GM19395 (cell line): Measurements from ENCODE around the gene LRRC36.

Experiments
- ATAC-seq: cut with Tn5 transposase; IDR thresholded peaks from one replicate; pipeline ENCODE4 v1.9.1; 2021; ENCODE audit warnings: mild to moderate bottlenecking, moderate library complexity; ENCODE audit not compliant: unreplicated experiment

LRRC36 gene

DNA sequence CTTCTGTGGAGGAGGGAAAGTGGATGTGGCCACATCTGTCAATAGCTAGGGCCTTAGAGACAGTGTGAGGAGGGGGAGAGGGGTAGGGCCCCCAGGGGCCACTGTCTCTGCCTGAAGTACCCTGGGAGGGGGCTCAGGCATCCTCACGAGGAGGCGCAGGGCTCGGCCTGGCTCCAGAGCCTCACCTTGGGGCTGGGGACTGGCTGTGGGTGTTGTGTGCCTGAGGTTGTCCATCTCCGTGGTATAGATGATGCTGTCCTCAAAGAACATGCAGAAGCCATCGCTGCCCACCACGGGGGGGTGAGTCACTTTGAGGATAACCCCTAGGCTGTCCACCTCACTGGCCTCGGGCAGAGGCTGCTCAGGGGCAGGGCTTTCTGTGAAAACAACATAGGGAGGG is 35.2 kb upstream of the LRRC36 start:
- ATAC-seq = no peak

DNA sequence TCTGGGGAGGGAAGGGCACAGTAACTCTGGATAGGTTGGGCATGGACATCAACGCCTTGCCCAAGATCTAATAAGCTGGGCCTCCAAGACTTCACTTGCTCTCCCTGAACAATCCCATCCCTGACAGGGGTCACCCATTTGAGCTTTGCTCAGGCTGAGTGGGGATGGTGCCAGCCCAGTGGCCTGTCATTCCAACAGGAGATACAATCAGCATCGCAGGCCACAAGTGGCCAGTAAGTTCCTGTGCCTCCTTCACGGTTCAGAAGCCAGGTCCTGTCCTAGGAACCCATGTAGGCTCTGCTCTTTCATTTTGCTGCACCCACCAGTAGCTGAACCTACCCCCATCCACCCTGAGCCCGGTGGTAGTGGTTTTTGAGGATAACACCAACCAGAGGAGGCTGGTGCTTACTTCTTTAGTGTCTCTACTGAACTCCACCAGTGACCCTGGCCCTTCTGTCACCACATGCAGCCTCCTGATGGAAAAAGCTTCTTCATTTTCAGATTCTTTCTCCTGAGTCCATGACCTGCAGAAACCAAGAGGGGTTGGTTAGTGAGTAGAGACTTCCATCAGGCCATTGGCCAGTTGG is 32.4 kb upstream of the LRRC36 start:
- no peak for ATAC-seq

DNA sequence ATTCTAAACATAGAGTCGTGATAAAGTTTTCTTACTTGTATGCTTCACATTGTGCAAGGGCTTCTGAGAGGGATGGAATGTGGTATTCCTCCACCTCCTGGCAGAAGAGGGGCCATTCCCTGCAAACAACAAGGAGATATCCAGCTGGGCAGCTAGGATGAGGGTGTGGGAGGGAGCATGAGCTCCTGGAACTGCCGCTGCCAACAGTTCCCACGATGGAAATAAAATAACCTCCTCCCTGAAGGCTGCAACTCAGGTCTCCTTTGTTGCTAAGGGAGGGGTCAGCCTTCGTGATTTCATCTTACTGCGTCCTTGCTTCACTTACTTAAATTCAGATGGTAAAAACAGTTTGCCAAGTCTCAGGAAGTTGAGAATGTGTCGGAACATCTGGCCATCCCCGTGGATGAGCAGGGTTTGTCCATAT is 31.7 kb upstream of the LRRC36 start:
- ATAC-seq = no peak

DNA sequence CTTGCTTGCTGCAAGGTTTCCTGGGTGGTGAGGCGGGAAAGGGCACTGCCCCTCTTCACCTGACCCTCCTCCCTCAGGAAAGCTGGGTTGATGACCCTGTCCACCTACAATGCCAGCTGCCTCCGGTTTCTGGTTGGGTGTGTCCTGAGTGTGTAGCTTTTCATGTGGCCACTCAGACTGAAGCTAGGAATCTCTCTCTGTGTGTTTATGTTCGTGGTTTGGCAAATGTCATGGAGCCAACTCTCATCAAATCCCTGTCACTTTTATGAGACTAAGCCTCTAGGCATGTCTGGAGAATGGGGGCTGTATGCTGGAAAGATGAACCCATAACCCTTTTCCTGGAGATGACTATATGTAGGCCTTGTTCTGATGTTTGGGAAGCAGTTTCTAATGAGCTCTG is 30.2 kb upstream of the LRRC36 start:
- no peak for ATAC-seq

DNA sequence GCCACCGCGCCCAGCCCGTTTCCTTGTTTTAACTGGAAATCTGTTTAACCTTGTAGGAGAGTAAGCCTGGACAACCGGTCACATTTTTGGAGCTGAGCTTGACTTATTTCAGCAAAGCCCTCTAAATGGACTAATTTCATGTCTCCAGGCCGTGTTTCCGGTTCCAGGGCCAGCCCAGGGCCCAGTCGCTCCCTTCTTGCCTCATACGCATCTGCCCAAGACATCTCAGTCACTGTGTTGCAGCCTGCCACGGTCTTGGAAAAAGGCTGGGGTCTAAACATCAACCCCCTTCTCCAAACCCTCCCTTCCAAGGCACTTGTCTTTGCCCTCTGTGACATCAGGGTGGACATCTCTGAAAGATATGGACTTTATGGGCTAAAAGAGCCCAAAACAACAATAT is 28.3 kb upstream of the LRRC36 start:
- ATAC-seq = no peak

DNA sequence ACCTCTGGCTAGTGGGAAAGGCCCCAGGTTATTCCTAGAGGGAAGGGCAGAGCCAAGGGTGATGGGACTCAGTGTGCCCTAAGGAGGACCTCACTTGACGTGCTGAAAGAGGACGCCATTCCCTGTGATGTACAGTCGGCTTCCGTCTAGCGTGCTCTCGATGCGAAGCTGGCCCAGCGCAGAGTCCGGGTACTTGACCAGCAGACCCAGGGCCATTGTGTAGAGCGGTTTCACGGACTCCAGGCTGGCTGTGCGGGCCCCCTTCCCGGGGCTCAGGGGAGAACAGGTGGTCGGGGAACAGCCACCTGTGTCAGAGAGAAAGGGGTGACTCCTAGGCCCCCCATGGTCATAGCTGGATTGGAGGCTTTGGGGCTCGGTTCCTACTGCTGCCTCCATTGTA is 27.3 kb upstream of the LRRC36 start:
- no peak for ATAC-seq

DNA sequence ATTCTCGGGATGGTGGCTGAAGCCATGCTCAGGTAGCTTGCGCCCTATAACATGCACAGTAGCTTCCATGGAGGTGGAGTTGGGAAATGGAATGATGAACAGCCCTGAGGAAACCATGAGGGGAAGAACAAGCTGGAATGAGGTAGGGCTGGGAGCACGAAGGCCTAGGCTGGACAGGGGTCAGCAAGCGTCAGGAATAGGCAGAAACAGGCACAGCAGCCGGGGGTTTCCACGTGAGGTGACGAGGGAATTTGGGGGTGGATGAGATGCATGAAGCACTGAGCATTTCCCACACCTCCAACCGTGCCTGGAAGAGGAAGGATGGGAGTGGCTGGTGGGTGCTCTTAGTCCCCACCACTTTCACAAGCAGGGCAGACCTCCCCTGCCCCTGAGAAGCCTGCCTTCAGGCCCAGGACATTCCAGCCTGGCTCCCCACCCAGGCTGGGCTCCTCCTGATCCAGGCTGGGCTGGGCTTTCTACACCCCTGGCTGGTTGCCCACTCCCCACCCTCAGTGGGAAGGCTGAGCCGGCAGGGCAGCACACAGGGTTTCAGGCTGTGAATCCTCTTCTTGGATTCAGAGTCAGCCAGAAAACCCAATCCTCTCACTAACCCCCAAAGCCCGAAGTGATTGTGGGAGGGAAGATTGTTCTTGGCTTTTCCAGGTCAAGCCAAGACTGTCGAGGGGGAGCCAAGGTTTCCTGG is 25.4 kb upstream of the LRRC36 start:
- ATAC-seq = no peak

DNA sequence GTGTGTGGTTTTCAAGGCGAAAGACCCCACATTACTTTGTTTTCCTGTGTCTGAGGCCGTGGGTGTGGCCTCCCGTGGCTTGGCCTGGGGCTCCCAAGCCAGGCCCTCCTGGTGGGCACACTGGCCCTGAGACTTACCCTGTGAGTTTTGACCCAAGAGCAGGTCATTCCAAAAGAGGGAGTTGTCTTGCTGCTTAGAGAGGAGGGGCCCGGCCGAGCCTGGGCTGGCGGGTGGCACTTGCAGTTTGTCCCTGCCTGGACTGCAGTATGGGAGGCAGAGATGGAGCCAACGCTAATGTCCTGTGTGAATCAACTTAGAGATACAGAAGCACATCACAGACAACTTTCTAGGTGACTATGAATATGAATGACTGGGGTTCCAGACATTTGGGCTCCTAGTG is 24.5 kb upstream of the LRRC36 start:
- ATAC-seq = no peak

DNA sequence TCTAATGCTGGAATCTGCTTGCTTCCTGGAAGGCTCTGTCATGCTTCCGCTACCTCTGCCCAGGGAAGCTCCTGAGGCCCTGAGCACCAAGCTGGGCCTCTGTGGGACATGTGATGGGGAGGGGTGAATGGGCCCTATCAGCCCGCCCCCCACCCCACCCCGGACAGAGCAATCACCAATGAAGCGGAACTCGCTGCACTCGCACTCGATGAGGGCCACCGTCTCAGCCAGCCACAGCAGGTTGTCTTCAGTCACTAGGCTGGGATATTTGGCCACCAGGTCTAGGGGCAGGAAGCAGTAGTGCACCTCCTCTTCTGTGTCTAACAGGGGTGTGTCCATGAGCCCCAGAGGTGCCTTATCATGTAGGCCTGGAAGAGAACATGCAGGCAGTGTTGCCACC is 23.6 kb upstream of the LRRC36 start:
- no peak for ATAC-seq

DNA sequence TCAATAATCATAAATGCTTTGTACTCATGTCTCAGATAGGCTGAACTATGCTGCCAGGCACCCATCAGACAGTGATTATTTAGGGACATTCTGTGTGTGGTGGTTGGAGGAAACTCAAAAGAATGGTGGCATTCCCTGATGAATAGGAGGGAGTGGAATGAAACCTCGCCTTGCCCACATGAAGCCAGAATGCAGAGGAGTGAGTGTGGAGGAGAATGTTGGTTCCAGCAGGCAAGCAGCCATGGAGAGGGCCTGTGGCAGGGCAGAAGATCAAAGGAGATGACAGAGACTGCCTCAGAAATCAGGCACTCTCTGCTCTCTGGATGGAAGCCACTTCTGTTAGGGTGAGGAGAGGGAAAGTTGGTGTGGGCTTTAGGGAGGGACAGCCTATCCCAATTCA is 22.6 kb upstream of the LRRC36 start:
- ATAC-seq = no peak

DNA sequence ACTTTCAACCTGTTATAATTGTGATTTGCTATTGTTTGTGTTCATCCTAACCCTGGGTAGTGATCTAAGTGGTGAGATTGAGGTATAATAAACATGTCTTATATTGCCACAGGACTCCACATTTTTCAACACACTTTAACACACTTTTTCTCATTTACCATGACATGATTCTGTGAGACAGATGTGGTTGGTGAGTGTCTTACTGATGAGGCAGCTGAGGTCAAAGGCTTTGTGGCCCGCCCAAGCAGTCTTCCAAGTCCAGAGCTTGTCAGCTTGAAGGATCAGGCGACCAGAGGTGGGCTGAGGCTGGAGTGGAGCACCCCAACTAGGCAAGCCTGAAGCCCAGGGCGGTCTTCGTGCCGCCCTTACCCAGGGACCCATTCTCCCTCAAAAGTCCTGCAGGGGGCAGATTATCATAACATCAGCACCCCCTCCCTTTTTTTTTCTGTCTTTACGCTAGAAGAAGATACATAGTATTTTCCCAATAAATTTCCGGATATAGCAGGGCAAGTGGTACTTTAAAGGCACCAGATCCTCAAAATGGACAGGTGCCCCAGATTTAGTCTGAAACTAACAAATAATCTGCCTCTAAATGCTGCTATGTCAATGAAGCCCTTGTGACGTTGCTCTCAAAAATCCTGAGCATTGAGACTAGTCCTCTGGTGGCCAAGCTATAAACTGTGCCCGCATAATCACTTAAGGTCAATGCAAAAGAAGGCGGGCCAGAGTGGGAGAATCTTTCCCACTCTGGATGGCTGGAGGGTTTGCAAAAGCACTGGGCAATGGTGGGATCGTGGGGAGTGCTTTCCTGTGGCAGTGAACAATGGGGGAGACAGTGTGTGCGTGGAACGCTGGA is 21.2 kb upstream of the LRRC36 start:
- ATAC-seq = no peak

DNA sequence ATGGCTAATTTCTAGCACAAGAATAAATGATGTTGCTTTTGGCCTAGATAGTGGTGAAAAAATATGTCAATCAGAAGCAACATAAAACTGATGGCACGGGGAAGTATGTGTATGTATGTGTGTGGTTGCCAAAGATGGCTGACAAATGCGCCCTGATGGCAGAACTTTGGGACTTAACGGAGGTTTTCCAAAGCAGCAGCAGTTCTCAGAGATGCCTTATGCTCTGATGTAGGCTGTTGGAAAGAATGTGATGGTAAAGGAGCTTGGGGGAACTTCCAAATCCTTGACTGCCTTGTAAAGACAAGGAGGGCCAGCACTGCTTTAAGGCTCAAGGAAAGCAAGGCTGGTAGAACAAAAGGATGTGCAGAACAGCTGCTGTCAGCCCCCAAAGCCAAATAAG is 16.1 kb upstream of the LRRC36 start:
- ATAC-seq = no peak

DNA sequence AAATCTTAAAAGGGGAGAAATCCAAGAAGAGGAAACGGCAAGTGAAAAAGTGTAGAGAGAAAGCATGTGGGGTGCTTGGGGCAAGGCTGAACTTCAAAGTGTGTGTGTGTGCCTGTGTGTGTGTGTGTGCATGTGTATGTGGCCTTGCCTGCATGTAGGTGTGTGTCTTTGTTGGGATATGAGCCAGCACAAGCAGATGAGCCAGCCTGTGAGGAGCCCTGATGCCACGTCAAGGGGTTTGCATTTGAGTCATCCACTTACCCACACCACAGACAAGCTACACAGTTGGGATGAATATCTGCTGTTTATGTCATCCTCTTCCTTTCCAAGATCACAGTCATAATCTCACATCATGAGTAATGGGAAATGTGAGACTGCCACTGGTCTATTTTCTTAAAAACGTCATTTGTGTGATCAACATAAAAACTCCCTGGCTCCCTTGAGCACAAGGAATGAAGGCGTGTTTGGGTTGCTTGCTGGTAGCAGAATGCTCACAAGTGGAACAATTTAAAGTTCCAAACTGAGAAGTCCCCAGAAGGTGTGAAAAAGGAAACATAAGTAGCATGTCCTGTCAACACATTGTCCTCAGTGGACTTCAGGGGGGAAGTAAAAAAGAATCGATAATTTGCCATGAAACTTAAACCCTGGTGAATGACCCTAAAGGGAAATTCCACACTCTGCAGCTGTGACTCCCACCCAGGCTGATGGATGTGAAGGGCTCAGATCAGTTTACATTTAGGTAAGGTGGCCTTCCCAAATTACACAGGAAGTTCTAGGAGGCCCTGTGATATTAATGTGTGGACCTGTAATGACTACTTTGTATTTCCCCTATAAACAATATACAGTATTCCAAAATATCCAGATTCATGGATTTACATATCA is 14.8 kb upstream of the LRRC36 start:
- peak; percentile 92 for ATAC-seq

DNA sequence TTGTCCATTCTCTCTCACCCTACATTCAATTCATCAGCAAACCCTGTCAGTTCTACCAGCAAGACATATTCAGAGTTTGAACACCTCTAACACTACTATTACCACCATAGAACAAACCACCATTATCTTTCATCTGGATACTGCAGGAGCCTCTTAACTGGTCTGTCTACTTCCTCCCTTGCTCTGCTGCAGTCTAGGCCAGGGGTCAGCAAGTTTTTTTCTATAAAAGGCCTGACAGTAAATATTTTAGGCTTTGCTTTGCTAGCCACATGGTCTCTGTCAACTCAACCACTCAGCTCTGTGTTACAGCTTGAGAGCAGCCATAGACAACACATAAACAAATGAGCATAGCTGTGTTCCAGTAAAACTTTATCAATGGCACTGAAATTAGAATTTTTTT is 13.9 kb upstream of the LRRC36 start:
- no peak for ATAC-seq

DNA sequence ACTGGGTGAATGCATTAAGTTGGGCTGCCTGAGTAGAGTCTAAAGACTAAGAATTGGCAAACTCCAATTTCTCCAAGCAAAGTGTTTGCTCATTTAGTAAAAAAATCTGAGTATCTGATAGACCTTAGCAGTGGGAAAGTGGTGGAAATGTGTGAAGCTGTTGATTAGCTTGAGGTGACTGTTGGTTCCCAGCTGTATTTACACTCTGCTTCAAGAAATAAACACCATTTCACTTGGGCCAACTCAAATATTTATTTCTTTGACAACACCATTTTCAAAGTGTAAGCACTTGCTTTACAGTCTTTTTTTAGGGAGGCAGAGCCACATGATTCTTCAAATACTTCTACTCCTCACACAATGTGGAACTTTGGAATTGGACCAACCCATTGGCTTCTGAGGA is 8.8 kb upstream of the LRRC36 start:
- no peak for ATAC-seq

DNA sequence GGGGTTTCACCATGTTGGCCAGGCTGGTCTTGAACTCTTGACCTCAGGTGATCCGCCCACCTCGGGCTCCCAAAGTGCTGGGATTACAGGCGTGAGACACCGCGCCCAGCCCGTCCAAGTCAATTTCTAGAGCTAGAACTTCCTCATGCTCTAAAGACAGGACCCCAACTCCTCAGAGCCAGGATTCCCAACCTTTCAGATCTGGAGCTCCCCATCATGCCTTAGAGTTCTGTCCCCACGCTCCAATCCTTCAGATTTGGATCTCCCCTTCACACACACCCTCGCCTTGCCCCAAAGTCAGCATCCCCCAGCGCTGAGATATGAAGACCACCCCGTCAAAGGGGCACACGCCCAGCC is 522 bp upstream of the LRRC36 start:
- ATAC-seq = no peak

DNA sequence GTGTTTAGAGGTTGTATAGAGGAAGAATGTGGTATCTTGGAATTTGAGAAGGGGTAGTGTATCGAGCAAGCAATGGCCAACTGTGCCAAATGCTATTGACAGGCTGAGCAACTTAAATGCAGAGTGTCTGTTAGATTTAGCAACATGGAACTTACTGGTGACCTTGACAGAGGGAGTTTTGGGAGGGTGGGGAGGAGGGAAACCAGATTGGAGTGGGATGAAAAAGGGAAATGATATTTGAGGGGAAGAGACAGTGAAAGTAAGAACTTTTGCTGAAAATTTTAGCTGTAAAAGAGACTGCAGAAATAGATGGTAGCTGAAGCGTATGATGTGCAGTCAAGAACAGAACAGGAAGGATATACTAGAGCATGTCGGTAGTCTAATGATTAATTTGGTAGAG is 1.1 kb downstream of the LRRC36 start:
- no peak for ATAC-seq

DNA sequence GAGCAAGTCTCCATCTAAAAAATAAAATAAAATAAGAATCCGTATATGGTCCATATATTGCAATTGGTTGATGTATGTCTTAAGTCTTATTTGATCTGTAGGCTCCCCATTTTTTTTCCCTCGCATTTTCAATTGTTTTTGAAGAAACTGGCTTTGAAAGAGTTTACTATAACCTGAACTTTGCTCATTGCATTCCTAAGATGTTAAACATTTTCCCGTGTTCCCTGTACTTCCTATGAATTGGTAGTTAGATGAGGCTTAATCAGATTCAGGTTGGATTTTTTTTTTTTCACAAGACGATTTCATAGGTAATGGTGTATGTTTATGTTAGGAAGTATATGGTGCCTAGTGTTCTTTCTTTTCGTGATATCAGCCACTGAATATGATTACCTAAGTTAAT is 3.3 kb downstream of the LRRC36 start:
- ATAC-seq = no peak

DNA sequence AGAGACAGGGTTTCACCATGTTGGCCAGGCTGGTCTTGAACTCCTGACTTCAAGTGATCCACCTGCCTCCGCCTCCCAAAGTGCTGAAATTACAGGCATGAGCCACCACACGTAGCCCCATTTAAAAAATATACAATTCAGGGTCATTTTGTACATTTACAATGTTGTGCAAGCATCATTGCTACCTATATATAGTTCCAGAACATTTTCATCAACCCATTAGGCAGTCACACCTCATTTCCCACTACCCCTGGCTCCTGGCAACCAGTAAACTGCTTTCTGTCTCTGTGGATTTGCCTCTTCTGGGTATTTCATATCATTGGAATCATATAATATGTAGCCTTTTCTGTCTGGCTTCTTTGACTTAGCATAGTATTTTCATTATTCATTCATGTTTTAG is 6.7 kb downstream of the LRRC36 start:
- ATAC-seq = no peak

DNA sequence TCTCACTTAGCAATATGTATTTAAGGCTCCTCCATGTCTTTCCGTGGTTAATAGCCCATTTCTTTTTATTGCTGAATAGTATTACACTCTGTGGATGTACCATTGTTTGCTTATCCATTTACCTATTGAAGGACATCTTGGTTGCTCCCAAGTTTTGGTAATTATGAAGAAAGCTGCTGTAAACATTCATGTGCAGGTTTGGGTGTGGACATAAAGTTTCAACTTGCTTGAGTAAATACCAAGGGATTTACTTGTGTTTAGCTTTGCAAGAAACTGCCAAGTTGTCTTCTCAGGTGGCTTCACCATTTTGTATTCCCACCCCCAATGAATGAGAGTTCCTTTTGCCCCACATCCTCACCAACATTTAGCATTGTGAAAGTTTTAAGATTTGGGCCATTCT is 9.5 kb downstream of the LRRC36 start:
- no peak for ATAC-seq

DNA sequence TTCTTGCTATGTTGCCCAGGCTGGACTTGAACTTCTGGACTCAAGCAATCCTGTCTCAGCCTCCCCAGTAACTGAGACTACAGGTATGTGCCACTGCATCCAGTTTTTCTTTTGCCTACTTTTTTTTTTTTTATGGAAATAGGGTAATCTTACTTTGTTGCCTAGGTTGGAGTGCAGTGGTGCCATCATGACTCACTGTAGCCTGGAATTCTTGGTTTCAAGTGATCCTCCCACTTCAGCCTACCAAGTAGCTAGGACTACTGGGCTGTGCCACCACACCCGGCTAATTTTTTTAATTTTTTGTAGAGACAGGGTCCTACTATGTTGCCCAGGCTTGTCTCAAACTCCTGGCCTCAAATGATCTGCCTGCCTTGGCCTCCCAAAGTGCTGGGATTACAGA is 10.0 kb downstream of the LRRC36 start:
- ATAC-seq = no peak
